A549 treated with ZK216348 at 1 μM for 4 hours (cell line): Measurements from ENCODE around the gene PLD4. TPM values are rescaled to one million over a fixed set of nuclear protein-coding genes. Genes with fewer than 3 reads are reported as not detected.

Experiments used
- total RNA-seq: library from RNA; stranded (reverse); fragments of 200-300 nt; extraction: Qiagen RNA extraction; gene quantifications from 5 replicates; pipeline ENCODE4 v1.2.3, GENCODE V29; 2022; ENCODE audit warnings: low read depth

PLD4 gene
- 0.05 to 0.14 TPM in 2 of 5 replicates, not detected in the others for total RNA-seq

GRCh38 chr14:104924421-104925213 lies at the start of gene PLD4:
Gene PLD4 (plus strand): TSS chr14:104924879. CDS start chr14:104927141, 2,262 bp downstream.

DNA sequence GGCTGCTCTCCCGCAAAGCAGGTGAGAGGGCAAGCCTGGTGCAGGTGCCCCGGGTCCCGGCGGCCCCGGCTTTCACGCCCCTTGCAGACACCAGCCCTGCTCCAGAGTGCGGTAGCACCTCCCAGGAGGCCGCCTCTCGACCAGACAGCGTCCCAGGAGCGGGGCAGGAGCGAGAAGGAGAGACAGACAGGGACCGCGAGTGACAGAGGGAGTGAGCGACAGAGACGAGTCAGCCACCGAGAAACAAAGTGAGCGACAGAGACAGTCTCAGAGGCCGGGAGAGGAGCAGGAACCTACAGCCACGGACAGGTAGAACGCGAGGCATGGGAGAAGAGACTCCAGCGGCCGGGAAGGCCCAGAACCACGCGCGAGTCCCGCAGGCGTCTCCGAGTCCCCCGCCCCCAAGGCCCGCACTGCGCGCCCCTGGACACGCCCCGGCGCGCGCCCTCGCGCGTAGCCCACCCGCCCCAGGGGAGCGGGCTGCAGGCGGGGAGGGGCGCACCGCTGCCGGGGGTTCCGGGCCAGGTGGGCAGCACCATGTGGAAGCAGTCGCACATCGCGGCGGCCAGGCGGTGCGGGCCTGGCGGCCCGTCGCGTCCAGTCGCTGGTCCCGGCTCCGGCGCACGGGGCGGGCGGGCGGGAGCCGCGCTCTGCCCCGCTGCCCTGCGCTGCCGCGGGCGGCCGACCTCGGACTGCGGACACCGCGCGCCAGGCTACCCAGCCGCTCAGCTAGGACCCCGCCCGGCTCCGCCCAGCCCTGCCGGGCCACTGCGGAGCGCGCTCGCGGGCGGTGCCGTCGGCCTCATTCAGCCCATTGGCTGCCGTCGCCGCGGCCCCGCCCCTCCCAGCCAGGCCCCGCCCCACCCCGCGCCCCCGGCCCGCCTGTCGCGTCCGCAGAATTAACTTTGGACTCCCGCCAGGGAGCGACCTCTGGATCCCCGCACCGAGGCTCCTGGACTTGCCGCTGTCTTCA lies 53.3 kb downstream of the PLD4 start, which contains the start of gene AHNAK2:
Gene AHNAK2, minus strand, starts transcription at position 694 of the 973 bp plus-strand sequence. Its CDS starts 137 bp downstream, at position 557.

Other genes with a start within 250 kb of the PLD4 start
- gene INF2, start 235.3 kb upstream of the PLD4 start, total RNA-seq, result 61.4 to 144 TPM (median 128 TPM) in 5 replicates
- 6.0 to 8.8 TPM (median 7.1 TPM) in 5 replicates for gene ADSS1, start 200.7 kb upstream of the PLD4 start, total RNA-seq
- gene SIVA1, start 171.7 kb upstream of the PLD4 start, total RNA-seq, result 110 to 216 TPM (median 189 TPM) in 5 replicates
- 67.0 to 125 TPM (median 109 TPM) in 5 replicates for gene AKT1, start 129.1 kb upstream of the PLD4 start, total RNA-seq
- 1.6 to 3.7 TPM (median 3.5 TPM) in 5 replicates for gene ZBTB42, start 123.8 kb upstream of the PLD4 start, total RNA-seq
- 13.0 to 30.1 TPM (median 25.4 TPM) in 5 replicates for gene CEP170B, start 59.6 kb upstream of the PLD4 start, total RNA-seq
- gene AHNAK2, start 53.5 kb downstream of the PLD4 start, total RNA-seq, result 200 to 233 TPM (median 225 TPM) in 5 replicates
- 13.3 to 17.7 TPM (median 17.1 TPM) in 5 replicates for gene CLBA1, start 60.9 kb downstream of the PLD4 start, total RNA-seq
- gene CDCA4, start 96.2 kb downstream of the PLD4 start, total RNA-seq, result 40.5 to 51.9 TPM (median 49.7 TPM) in 5 replicates
- gene GPR132, start 140.6 kb downstream of the PLD4 start, total RNA-seq, result 0.45 to 1.3 TPM (median 0.53 TPM) in 5 replicates
- 12.6 to 30.0 TPM (median 29.1 TPM) in 5 replicates for gene JAG2, start 243.9 kb downstream of the PLD4 start, total RNA-seq